Measurements from ENCODE around the gene DOCK2.

Gene DOCK2

GRCh38 chr5:170120576-170120975 lies 483.5 kb downstream of the DOCK2 start:
- Mint-ChIP-seq H3K36me3 (peaks cover 0 to 1% of the 10 kb centered on the region in 2 donors), H3K27ac (no peak overlapping the region), H3K4me3 (no peak overlapping the region), H3K27me3 (peaks cover 4 to 16% of the 10 kb centered on the region in 2 donors), H3K9me3 (peaks cover 2 to 3% of the 10 kb centered on the region in 2 donors), H3K4me1 (no peaks in the 10 kb centered on the region)
- DNase-seq (no peak), ATAC-seq (replicated peaks) (no peak)

- DNase-seq (no peak), ATAC-seq (replicated peaks) (no peak)
- Mint-ChIP-seq H3K27me3 (peaks cover 7 to 23% of the 10 kb centered on the region in 2 donors), H3K36me3 (peaks cover 1 to 6% of the 10 kb centered on the region in 2 donors), H3K4me1 (no peaks in the 10 kb centered on the region), H3K27ac (no peak overlapping the region), H3K9me3 (peaks cover 9 to 11% of the 10 kb centered on the region in 2 donors), H3K4me3 (no peak overlapping the region)
Observed at GRCh38 chr5:170121321-170121720, 484.2 kb downstream of the DOCK2 start.

GRCh38 chr5:170126061-170126460 lies 489.0 kb downstream of the DOCK2 start:
- no peaks in the 10 kb centered on the region for H3K4me1 Mint-ChIP-seq
- no peak for DNase-seq
- peaks cover 13 to 19% of the 10 kb centered on the region in 2 donors for H3K9me3 Mint-ChIP-seq
- no peak for ATAC-seq (replicated peaks)
- H3K27me3 Mint-ChIP-seq, result peaks cover 8 to 26% of the 10 kb centered on the region in 2 donors
- H3K36me3 Mint-ChIP-seq, result peaks cover 1 to 6% of the 10 kb centered on the region in 2 donors
- no peak overlapping the region for H3K4me3 Mint-ChIP-seq
- no peak overlapping the region for H3K27ac Mint-ChIP-seq

DNA sequence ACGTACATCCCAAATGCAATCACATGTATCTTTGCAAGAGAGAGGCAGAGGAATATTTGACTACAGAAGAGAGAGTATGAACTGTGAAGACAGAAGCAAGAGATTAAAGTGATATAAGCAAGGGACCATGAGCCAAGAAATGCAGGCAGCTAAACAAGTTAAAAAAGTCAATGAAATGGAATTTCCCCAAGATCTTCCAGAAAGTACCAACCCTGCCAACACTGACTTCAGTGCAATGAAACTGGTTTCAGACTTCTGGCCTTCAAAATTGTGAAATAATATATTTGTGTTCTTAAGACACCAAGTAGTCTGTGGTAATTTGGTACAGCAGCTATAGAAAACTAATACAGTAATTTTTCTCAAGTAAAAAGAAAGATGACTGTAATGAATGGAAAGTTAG lies 489.6 kb downstream of the DOCK2 start:
- Mint-ChIP-seq H3K36me3 (peaks cover 1 to 6% of the 10 kb centered on the region in 2 donors), H3K4me1 (no peaks in the 10 kb centered on the region), H3K27me3 (peaks cover 8 to 24% of the 10 kb centered on the region in 2 donors), H3K27ac (no peak overlapping the region), H3K9me3 (peaks cover 13 to 19% of the 10 kb centered on the region in 2 donors), H3K4me3 (no peak overlapping the region)
- DNase-seq, result no peak
- no peak for ATAC-seq (replicated peaks)

GRCh38 chr5:170131235-170131634 lies 494.2 kb downstream of the DOCK2 start:
- H3K4me1 Mint-ChIP-seq, result no peaks in the 10 kb centered on the region
- H3K27ac Mint-ChIP-seq, result no peak overlapping the region
- H3K9me3 Mint-ChIP-seq, result peaks cover 5 to 9% of the 10 kb centered on the region in 2 donors
- no peak for ATAC-seq (replicated peaks)
- peaks cover 15 to 20% of the 10 kb centered on the region in 2 donors for H3K27me3 Mint-ChIP-seq
- no peak for DNase-seq
- no peaks in the 10 kb centered on the region for H3K36me3 Mint-ChIP-seq
- no peak overlapping the region for H3K4me3 Mint-ChIP-seq

GRCh38 chr5:170132269-170132975 lies 495.3 kb downstream of the DOCK2 start:
- Mint-ChIP-seq H3K9me3 (no peaks in the 10 kb centered on the region), H3K4me1 (no peaks in the 10 kb centered on the region), H3K36me3 (no peaks in the 10 kb centered on the region), H3K4me3 (no peak overlapping the region), H3K27ac (no peak overlapping the region), H3K27me3 (peaks cover 10 to 12% of the 10 kb centered on the region in 2 donors)
- DNase-seq, result no peak
- ATAC-seq (replicated peaks), result no peak
